Prostate gland (tissue), 2 donors: ENCODE measurements around the gene DENND4C.

ENCODE experiments used
- POLR2AphosphoS5 ChIP-seq: sonication (generic); formaldehyde crosslinking; IDR thresholded peaks from one replicate; pipeline ENCODE4 v1.6.1; 2017; ENCODE audit warnings: antibody characterized with exemption
- TF ChIP-seq, protein P1 (sequence below), 4 experiments: fragments of 200-600 bp in 2 of 4; fragments of 450-650 bp in 2 of 4; sonication (generic) in 2 of 4; IDR thresholded peaks; 1 replicate in 3 of 4; 2 replicates in 1 of 4; pipeline ENCODE4 v1.5.1; 2016 to 2019; ENCODE audit warnings: antibody characterized with exemption in 4 of 4, mild to moderate bottlenecking in 2 of 4, moderate library complexity in 2 of 4

DNA sequence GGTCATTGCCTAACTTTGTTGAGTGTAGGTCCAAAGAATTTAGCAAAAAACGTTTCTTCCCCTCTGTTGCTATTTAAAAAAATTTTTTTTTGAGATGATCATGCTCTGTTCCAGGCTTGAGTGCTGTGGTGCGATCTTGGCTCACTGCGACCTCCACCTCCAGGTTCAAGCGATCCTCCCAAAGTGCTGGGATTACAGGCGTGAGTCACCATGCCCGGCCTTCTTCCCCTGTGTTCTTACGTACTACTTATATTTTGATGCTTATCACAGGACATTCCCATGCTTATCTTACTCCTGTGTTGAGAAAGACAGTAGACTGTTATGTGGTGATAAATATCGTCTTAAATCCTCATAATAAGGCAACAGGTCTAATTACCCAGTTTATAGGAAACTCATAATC is 180.8 kb downstream of the DENND4C start:
- TF ChIP-seq, protein P1, sequence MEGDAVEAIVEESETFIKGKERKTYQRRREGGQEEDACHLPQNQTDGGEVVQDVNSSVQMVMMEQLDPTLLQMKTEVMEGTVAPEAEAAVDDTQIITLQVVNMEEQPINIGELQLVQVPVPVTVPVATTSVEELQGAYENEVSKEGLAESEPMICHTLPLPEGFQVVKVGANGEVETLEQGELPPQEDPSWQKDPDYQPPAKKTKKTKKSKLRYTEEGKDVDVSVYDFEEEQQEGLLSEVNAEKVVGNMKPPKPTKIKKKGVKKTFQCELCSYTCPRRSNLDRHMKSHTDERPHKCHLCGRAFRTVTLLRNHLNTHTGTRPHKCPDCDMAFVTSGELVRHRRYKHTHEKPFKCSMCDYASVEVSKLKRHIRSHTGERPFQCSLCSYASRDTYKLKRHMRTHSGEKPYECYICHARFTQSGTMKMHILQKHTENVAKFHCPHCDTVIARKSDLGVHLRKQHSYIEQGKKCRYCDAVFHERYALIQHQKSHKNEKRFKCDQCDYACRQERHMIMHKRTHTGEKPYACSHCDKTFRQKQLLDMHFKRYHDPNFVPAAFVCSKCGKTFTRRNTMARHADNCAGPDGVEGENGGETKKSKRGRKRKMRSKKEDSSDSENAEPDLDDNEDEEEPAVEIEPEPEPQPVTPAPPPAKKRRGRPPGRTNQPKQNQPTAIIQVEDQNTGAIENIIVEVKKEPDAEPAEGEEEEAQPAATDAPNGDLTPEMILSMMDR (IDR thresholded peaks at IDR 0.05) = no peak
- no peak for TF ChIP-seq POLR2AphosphoS5
